ENCODE results near the gene PNMT. TPM values are rescaled to one million over a fixed set of nuclear protein-coding genes. Genes with fewer than 3 reads are reported as not detected.

Gene PNMT
- total RNA-seq, 1 donor from 2014 or later = 3.3 TPM

DNA sequence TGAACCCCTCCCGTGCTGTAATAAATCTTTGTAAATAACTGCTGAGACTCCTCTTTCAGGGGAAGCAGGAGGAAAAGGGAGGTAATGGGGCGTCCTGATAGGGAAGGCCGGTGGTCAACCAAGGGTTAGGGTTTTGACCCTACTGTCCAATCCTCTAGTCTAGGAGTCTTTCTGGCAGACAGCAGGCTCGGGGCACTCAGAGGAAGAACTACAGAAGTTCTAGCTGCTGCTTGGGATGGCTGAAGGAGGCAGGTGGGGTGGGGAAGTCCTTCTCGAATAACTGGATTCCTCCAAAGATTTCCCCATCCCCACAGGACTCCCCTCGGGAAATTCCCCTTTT lies 31.7 kb upstream of the PNMT start:
- Mint-ChIP-seq H3K4me1 (ENCODE audit: unreplicated experiment) (peaks cover 29% of the 10 kb centered on the region), H3K27ac (no peak overlapping the region), H3K9me3 (no peaks in the 10 kb centered on the region)

GRCh38 chr17:39636927-39637736 lies 31.1 kb upstream of the PNMT start, which contains the start of gene STARD3:
STARD3 (plus strand) TSS chr17:39637144; CDS start chr17:39653532, 16,388 bp downstream.
- Mint-ChIP-seq H3K9me3 (no peaks in the 10 kb centered on the region), H3K36me3 (no peaks in the 10 kb centered on the region), H3K4me3 (peak within 1 kb of the TSS; percentile 91), H3K4me1 (ENCODE audit: unreplicated experiment) (peaks cover 30% of the 10 kb centered on the region), H3K27ac (peak within 1 kb of the TSS; percentile 64), H3K27me3 (no peaks in the 10 kb centered on the region)
- TF ChIP-seq CTCF (conservative IDR thresholded peaks at IDR 0.05) = peak; percentile 12
- peak; percentile 91 for DNase-seq (ENCODE audit: extremely low spot score, unreplicated experiment)

More for the DNA sequence above, 31.7 kb upstream of the PNMT start:
- H3K4me3 Mint-ChIP-seq = peak overlapping the region; percentile 91
- H3K27me3 Mint-ChIP-seq = peaks cover 5% of the 10 kb centered on the region
- DNase-seq (ENCODE audit: extremely low spot score, unreplicated experiment) = no peak
- TF ChIP-seq CTCF (conservative IDR thresholded peaks at IDR 0.05) = no peak
- H3K36me3 Mint-ChIP-seq = no peaks in the 10 kb centered on the region

DNA sequence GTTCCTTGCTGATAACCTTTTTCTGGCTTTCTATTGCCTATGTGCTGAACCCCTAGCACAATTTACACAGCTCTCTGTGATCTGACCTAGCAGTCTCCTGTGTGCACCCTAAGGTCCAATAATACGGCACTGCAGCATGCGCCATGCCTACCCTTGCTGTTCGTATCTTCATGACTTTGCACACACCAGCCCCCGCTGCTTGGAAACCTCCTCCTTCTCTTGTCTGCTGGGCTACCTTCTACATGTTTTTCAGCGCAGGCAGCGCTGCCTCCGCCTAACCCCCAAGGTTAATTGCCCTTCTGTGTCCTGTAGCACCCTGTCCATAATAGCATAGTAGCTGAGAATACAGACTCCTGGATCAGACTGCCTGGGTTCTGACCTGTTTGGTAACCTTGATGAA lies 29.9 kb upstream of the PNMT start:
- DNase-seq (ENCODE audit: extremely low spot score, unreplicated experiment) = no peak
- Mint-ChIP-seq H3K4me3 (peak overlapping the region; percentile 91), H3K4me1 (ENCODE audit: unreplicated experiment) (peaks cover 37% of the 10 kb centered on the region), H3K9me3 (no peaks in the 10 kb centered on the region), H3K27ac (peak overlapping the region; percentile 64), H3K36me3 (no peaks in the 10 kb centered on the region), H3K27me3 (no peaks in the 10 kb centered on the region)
- TF ChIP-seq CTCF (conservative IDR thresholded peaks at IDR 0.05) = no peak

- H3K4me1 Mint-ChIP-seq (ENCODE audit: unreplicated experiment) = peaks cover 43% of the 10 kb centered on the region
- H3K27me3 Mint-ChIP-seq = no peaks in the 10 kb centered on the region
- H3K9me3 Mint-ChIP-seq = no peaks in the 10 kb centered on the region
- TF ChIP-seq CTCF (conservative IDR thresholded peaks at IDR 0.05) = no peak
- H3K4me3 Mint-ChIP-seq = peak overlapping the region; percentile 29
- no peak for DNase-seq (ENCODE audit: extremely low spot score, unreplicated experiment)
- no peaks in the 10 kb centered on the region for H3K36me3 Mint-ChIP-seq
- no peak overlapping the region for H3K27ac Mint-ChIP-seq
Observed at GRCh38 chr17:39639043-39639442, 29.2 kb upstream of the PNMT start.

DNA sequence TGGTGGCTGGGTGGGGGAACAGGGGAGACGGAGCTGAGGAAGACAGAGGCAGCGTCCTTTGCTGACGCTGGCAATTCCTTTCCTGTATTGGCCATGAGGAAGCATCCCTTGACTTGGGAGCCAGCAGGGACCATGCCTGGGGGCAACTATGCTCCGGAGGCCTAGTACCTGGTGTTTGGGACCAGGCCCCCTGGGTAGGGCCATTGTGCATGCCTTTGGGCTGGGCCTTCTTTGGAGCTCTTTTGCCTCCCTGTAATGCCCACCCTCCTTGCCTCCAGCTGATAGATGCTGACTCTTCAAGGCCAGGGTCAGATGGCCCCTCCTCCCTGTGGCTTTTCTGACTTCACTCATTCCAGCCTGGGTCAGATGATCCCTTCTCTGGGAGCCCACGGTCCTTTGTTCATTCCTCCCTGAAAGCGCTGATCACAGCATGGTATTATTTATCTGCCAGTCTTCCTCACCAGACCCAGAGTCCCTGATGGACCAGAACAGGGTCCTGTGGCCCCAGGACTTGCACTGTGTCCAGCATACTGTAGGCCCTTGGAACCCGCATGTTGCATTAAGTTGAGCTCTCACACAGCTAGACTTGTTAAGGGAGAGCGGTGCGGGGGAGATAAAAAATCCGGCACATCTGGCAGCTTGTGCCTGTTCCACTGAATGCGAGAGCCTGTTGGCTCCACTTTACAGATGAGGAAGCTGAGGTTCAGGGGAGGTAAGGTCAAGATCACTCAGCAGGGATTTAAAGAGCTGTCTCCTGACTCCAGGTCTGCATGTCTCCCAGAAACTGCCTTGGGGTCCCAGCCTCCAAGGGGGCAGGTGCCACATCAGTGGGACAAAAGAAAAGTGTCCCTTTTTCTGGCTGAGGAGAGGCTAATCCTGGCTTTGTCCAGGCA lies 28.4 kb upstream of the PNMT start:
- Mint-ChIP-seq H3K27ac (no peak overlapping the region), H3K4me3 (peak overlapping the region; percentile 29), H3K9me3 (no peaks in the 10 kb centered on the region), H3K4me1 (ENCODE audit: unreplicated experiment) (peaks cover 45% of the 10 kb centered on the region), H3K36me3 (no peaks in the 10 kb centered on the region), H3K27me3 (no peaks in the 10 kb centered on the region)
- TF ChIP-seq CTCF (conservative IDR thresholded peaks at IDR 0.05) = no peak
- DNase-seq (ENCODE audit: extremely low spot score, unreplicated experiment) = no peak
